ENCODE measurements around the gene SPOP. TPM values are rescaled to one million over a fixed set of nuclear protein-coding genes. Genes with fewer than 3 reads are reported as not detected.

SPOP gene
- total RNA-seq, 1 donor from 2014 or later = 63.9 TPM

DNA sequence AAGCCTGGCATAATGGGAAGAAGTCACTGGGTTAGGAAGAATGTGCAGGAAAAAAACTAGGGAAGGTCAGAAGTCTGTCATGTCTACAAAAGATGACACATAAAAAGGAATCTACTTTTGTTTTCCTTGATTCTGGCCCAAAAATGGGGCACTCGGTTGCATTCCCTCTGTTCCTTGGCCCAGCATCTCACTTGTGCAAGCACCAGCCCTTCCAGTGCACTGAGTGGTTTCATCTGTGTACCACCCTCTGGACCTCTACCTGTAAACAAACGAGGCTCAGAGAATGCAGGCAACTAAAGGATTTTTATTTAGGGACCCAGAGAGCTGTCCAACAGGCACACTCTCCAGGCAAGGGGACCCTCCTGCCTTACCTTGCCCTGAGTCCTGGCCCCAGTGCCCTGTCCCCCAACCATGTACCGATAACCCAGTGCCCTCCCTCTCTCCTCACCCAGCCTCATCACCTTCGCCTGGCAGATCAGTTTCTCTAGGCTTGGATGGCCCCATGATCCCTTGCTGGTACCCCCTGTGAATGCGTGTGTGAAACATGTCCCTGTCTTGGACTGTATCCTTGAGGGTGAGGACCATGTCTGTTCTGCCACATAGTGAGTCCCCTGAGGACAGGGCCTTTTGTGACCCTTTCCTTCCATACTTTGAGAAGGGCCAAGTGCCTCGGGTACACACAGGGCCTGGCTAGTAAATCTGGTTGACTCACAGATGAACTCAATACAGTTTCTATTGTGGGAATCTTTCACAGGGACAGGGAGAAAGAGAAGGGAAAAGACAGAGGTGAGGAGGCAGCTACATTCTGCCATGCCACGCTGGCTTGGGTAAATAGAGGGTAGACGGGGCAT, 88.9 kb downstream of the SPOP start:
- no peak for TF ChIP-seq CTCF (IDR thresholded peaks at IDR 0.05)
- Mint-ChIP-seq H3K36me3 (ENCODE audit: unreplicated experiment) (peaks cover 28% of the 10 kb centered on the region), H3K4me1 (ENCODE audit: unreplicated experiment) (peaks cover 14% of the 10 kb centered on the region), H3K27me3 (ENCODE audit: unreplicated experiment) (no peaks in the 10 kb centered on the region), H3K4me3 (ENCODE audit: unreplicated experiment) (no peak overlapping the region), H3K9me3 (ENCODE audit: unreplicated experiment) (no peaks in the 10 kb centered on the region), H3K27ac (ENCODE audit: unreplicated experiment) (peak overlapping the region; percentile 23)
- DNase-seq (ENCODE audit: extremely low spot score, unreplicated experiment) = peak; percentile 44

DNA sequence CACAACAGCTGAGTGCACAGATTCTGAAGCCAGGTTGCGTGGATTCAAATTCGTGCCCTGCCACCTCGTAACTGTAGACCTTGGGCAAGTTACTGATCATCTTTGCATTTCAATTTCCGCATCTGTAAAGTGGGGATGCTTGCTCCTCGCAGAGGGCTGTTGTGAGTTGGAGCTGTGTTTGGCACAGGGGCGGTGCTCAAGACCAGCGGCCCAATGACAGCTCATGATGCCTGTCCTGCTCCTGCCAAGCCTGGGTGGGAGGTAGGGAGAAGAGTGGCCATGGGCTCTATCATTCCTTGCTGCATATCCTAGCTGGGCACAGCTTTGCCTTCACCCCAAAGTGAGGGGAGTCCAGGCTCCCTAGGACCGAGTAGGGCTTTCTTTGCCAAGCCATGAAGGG, 89.6 kb downstream of the SPOP start:
- no peak for TF ChIP-seq CTCF (IDR thresholded peaks at IDR 0.05)
- DNase-seq (ENCODE audit: extremely low spot score, unreplicated experiment) = peak; percentile 57
- Mint-ChIP-seq H3K27me3 (ENCODE audit: unreplicated experiment) (no peaks in the 10 kb centered on the region), H3K9me3 (ENCODE audit: unreplicated experiment) (no peaks in the 10 kb centered on the region), H3K36me3 (ENCODE audit: unreplicated experiment) (peaks cover 28% of the 10 kb centered on the region), H3K27ac (ENCODE audit: unreplicated experiment) (no peak overlapping the region), H3K4me3 (ENCODE audit: unreplicated experiment) (no peak overlapping the region), H3K4me1 (ENCODE audit: unreplicated experiment) (peaks cover 14% of the 10 kb centered on the region)

- Mint-ChIP-seq H3K27me3 (ENCODE audit: unreplicated experiment) (no peaks in the 10 kb centered on the region), H3K4me3 (ENCODE audit: unreplicated experiment) (no peak overlapping the region), H3K4me1 (ENCODE audit: unreplicated experiment) (peaks cover 14% of the 10 kb centered on the region), H3K36me3 (ENCODE audit: unreplicated experiment) (peaks cover 23% of the 10 kb centered on the region), H3K9me3 (ENCODE audit: unreplicated experiment) (no peaks in the 10 kb centered on the region), H3K27ac (ENCODE audit: unreplicated experiment) (no peak overlapping the region)
- TF ChIP-seq CTCF (IDR thresholded peaks at IDR 0.05) = no peak
- peak; percentile 40 for DNase-seq (ENCODE audit: extremely low spot score, unreplicated experiment)
Measured at GRCh38 chr17:49587366-49588073, 90.4 kb downstream of the SPOP start.

DNA sequence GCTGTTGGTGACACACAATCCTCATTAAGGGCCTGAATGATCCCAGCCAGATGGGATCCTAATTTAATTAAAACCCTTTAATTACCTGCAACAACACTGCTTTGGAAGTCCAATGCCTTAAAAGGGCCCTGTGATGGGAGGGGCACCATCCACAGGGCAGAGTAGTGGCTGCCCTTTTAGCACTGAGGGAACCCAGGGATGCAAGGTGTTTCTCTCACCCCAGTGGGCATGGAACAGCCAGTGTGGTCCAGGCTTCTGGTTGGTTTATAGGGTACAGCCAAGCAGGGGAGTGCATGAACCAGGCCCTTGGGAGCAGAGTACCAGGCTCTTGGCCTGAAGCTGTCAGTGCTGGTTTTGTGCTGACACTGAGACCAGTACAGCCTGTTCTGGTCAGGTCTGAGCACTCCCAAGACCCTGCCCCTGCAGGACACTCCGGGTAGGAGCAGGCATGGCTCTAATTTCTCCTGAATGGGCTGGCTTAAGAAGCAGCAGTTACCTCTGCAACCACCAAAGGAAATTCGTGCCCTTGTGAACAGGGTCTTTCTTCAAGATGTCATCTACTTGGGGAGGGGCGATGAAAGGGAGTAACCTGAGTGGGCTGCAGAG, 92.4 kb downstream of the SPOP start:
- H3K4me3 Mint-ChIP-seq (ENCODE audit: unreplicated experiment) = no peak overlapping the region

More for the DNA sequence above, 92.4 kb downstream of the SPOP start:
- H3K36me3 Mint-ChIP-seq (ENCODE audit: unreplicated experiment) = peaks cover 7% of the 10 kb centered on the region
- no peak overlapping the region for H3K27ac Mint-ChIP-seq (ENCODE audit: unreplicated experiment)
- peak; percentile 9 for TF ChIP-seq CTCF (IDR thresholded peaks at IDR 0.05)
- H3K4me1 Mint-ChIP-seq (ENCODE audit: unreplicated experiment) = peaks cover 20% of the 10 kb centered on the region
- H3K27me3 Mint-ChIP-seq (ENCODE audit: unreplicated experiment) = no peaks in the 10 kb centered on the region
- no peak for DNase-seq (ENCODE audit: extremely low spot score, unreplicated experiment)
- H3K9me3 Mint-ChIP-seq (ENCODE audit: unreplicated experiment) = no peaks in the 10 kb centered on the region

Measured in osteocyte (in vitro differentiated cells).